Mesendoderm (in vitro differentiated cells): ENCODE results near the gene MICB.

Source experiments
- DNase-seq: peaks from one replicate; pipeline ENCODE4 v3.0.0; 2013
- H2AK5ac ChIP-seq: 2 replicates; pipeline ENCODE4 v1.6.1; 2013; ENCODE audit warnings: low read length, inconsistent platforms
- H2BK120ac ChIP-seq: 2 replicates; pipeline ENCODE4 v1.6.1; 2013; ENCODE audit warnings: low read depth, mild to moderate bottlenecking, low read length, moderate library complexity, mixed read lengths
- H2BK15ac ChIP-seq: replicated peaks from 2 replicates; pipeline ENCODE4 v1.6.1; 2013; ENCODE audit warnings: low read depth, mild to moderate bottlenecking, moderate library complexity
- H2BK5ac ChIP-seq: 2 replicates; pipeline ENCODE4 v1.6.1; 2013; ENCODE audit warnings: low read length, inconsistent platforms
- H3K18ac ChIP-seq: 2 replicates; pipeline ENCODE4 v1.6.1; 2013; ENCODE audit warnings: mild to moderate bottlenecking, low read length, mixed read lengths
- H3K23ac ChIP-seq: one replicate; pipeline ENCODE4 v1.6.1; 2013; ENCODE audit warnings: low read length
- H3K27ac ChIP-seq: 2 replicates; pipeline ENCODE4 v1.5.1; 2013; ENCODE audit warnings: low read depth, mild to moderate bottlenecking, inconsistent platforms, low read length, moderate library complexity
- H3K27me3 ChIP-seq: 2 replicates; pipeline ENCODE4 v1.6.1; 2013; ENCODE audit warnings: low read length, control low read depth, mild to moderate bottlenecking, inconsistent platforms; ENCODE audit not compliant: insufficient read depth, poor library complexity
- H3K36me3 ChIP-seq: 2 replicates; pipeline ENCODE4 v1.6.1; 2013; ENCODE audit warnings: low read length, inconsistent platforms; ENCODE audit not compliant: control insufficient read depth, insufficient read depth
- H3K4ac ChIP-seq: one replicate; pipeline ENCODE4 v1.6.1; 2013; ENCODE audit warnings: low read depth, mild to moderate bottlenecking, low read length, moderate library complexity
- H3K4me1 ChIP-seq: 2 replicates; pipeline ENCODE4 v1.6.1; 2013; ENCODE audit warnings: low read depth, low read length, inconsistent platforms; ENCODE audit not compliant: control insufficient read depth
- H3K4me2 ChIP-seq: 2 replicates; pipeline ENCODE4 v1.6.1; 2013; ENCODE audit warnings: low read length
- H3K4me3 ChIP-seq: 2 replicates; pipeline ENCODE4 v1.5.1; 2013; ENCODE audit warnings: mild to moderate bottlenecking, low read length
- H3K56ac ChIP-seq: one replicate; pipeline ENCODE4 v1.6.1; 2013; ENCODE audit warnings: low read length
- H3K79me1 ChIP-seq: 2 replicates; pipeline ENCODE4 v1.6.1; 2013; ENCODE audit warnings: low read length, inconsistent platforms
- H3K79me2 ChIP-seq: 2 replicates; pipeline ENCODE4 v1.6.1; 2013; ENCODE audit warnings: mild to moderate bottlenecking, low read length; ENCODE audit not compliant: control insufficient read depth, insufficient read depth
- H3K9ac ChIP-seq: 2 replicates; pipeline ENCODE4 v1.6.1; 2013; ENCODE audit warnings: low read length, inconsistent platforms
- H4K5ac ChIP-seq: one replicate; pipeline ENCODE4 v1.6.1; 2013; ENCODE audit warnings: low read length
- H4K8ac ChIP-seq: one replicate; pipeline ENCODE4 v1.6.1; 2013; ENCODE audit warnings: low read depth, mild to moderate bottlenecking, control low read depth, low read length, moderate library complexity
- WGBS: extraction: QIAGEN DNeasy Blood & Tissue Kit; methylation state at CpG from one replicate; pipeline ENCODE4 v1.1.7; 2013; ENCODE audit warnings: low lambda C conversion rate, missing lambda C conversion rate; ENCODE audit not compliant: insufficient coverage; ENCODE audit errors: extremely low coverage; 5-methylcytosine and 5-hydroxymethylcytosine counted together

The MICB gene

DNA sequence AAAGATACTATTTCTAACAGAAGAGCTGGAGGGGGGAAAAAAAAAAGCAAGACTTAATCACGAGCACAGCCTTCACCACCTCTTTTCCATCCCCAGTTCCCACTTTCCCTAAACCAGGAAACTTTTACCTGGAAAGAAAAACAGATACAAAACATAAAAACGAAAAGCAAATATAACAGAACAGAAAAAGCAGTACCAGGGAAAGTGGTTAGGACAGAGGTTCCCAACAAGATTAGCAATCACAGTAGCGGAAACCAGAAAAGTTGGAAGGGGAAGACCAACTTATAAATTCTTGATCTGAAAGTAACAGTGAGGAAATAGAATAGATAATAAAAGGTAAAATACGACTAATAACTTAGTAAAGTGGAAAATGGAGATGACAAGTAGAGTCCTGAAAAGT, 42.7 kb downstream of the MICB start:
- Histone ChIP-seq H2AK5ac (no peak overlapping the region), H3K4me3 (peak overlapping the region; percentile 48), H3K56ac (peak overlapping the region; percentile 82), H2BK120ac (no peak overlapping the region), H3K18ac (no peak overlapping the region), H3K23ac (no peak overlapping the region), H2BK5ac (no peak overlapping the region), H3K27me3 (no peaks in the 10 kb centered on the region), H3K27ac (no peak overlapping the region), H3K79me2 (peaks cover 54% of the 10 kb centered on the region), H3K36me3 (peaks cover 25% of the 10 kb centered on the region), H3K9ac (peak overlapping the region; percentile 80), H2BK15ac (no peak overlapping the region), H3K79me1 (peaks cover 12% of the 10 kb centered on the region), H3K4me2 (peak overlapping the region; percentile 43), H3K4me1 (peaks cover 5% of the 10 kb centered on the region), H4K8ac (no peak overlapping the region), H4K5ac (no peak overlapping the region), H3K4ac (no peak overlapping the region)
- DNase-seq, result no peak
- no CpG with 5 or more reads among the region's 4 CpGs for whole genome bisulfite sequencing

GRCh38 chr6:31541059-31541657, 43.2 kb downstream of the MICB start:
- H3K4me1 ChIP-seq, result peaks cover 5% of the 10 kb centered on the region
- peaks cover 20% of the 10 kb centered on the region for H3K36me3 ChIP-seq
- H3K79me2 ChIP-seq, result peaks cover 49% of the 10 kb centered on the region
- peak overlapping the region; percentile 48 for H3K4me3 ChIP-seq
- peak overlapping the region; percentile 82 for H3K56ac ChIP-seq
- peak overlapping the region; percentile 25 for H2AK5ac ChIP-seq
- H3K4ac ChIP-seq, result peak overlapping the region; percentile 74
- H2BK120ac ChIP-seq, result peak overlapping the region; percentile 47
- H3K23ac ChIP-seq, result no peak overlapping the region
- H4K5ac ChIP-seq, result peak overlapping the region; percentile 85
- H2BK15ac ChIP-seq, result no peak overlapping the region
- DNase-seq, result peak; percentile 80
- peak overlapping the region; percentile 16 for H4K8ac ChIP-seq
- H2BK5ac ChIP-seq, result peak overlapping the region; percentile 99
- H3K18ac ChIP-seq, result peak overlapping the region; percentile 88
- peak overlapping the region; percentile 80 for H3K9ac ChIP-seq
- H3K79me1 ChIP-seq, result peaks cover 10% of the 10 kb centered on the region
- H3K4me2 ChIP-seq, result peak overlapping the region; percentile 43
- no peaks in the 10 kb centered on the region for H3K27me3 ChIP-seq
- peak overlapping the region; percentile 79 for H3K27ac ChIP-seq
- WGBS, result no CpG with 5 or more reads among the region's 21 CpGs

DNA sequence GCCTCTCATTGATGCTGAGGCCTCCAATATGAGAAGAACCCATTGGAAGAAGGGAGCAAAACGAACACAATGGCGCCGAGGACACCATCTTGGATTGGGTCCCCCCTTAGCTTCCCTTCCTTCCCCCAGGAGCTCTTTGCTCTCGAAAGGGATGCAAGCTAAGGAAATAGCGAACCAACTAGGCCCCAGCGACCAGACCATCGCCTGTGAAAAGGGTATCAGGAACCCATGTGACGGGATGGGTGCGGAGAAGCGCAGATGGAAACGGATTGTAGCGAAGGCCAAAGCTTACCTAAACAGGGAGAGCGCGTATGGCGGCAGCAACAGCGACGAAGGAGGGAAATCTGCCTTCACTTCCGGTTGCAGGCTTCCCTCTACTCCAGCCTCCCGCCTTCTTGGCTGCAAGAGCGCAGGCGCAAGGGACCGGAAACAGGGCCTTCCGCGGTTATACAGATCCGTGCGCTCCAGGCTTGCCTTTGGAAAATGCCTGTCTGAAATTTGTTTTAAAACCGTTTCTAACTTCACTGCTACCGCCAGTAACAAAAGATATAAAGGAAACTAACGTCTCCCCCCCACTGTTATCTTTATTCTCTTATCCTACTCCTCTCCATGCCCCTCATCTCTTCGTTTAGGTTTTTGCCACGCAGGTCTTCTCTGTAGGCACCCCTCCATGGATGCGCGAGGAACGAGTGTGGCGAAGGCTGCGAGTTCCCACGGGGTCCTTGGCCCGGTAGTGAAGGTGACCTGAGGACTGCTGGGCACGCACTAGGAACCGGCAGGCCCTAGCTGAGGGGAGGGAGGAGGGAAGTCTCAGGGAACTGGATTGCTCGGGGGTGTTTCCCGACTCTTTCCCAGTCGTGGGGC, 43.9 kb downstream of the MICB start, which contains the start of gene DDX39B:
Gene DDX39B, minus strand, starts transcription at position 346 of the 864 bp plus-strand sequence. CDS start 1,471 bp downstream, outside the sequence.
- peak within 1 kb of the TSS; percentile 89 for H3K56ac ChIP-seq
- peak within 1 kb of the TSS; percentile 85 for H4K5ac ChIP-seq
- WGBS, result no CpG with 5 or more reads among the region's 43 CpGs
- H3K4ac ChIP-seq, result peak within 1 kb of the TSS; percentile 74
- H2BK5ac ChIP-seq, result peak within 1 kb of the TSS; percentile 99
- peak within 1 kb of the TSS; percentile 80 for H3K9ac ChIP-seq
- peak within 1 kb of the TSS; percentile 47 for H2BK120ac ChIP-seq
- H3K4me2 ChIP-seq, result peak within 1 kb of the TSS; percentile 43
- H3K18ac ChIP-seq, result peak within 1 kb of the TSS; percentile 88
- no peaks in the 10 kb centered on the region for H3K27me3 ChIP-seq
- peak within 1 kb of the TSS; percentile 79 for H3K27ac ChIP-seq
- peak; percentile 99 for DNase-seq
- H2AK5ac ChIP-seq, result peak within 1 kb of the TSS; percentile 25
- H3K79me1 ChIP-seq, result peaks cover 6% of the 10 kb centered on the region
- H3K4me1 ChIP-seq, result peaks cover 5% of the 10 kb centered on the region
- H3K36me3 ChIP-seq, result peaks cover 14% of the 10 kb centered on the region
- peak within 1 kb of the TSS; percentile 16 for H4K8ac ChIP-seq
- no peak within 1 kb of the TSS for H3K23ac ChIP-seq
- H3K4me3 ChIP-seq, result peak within 1 kb of the TSS; percentile 75
- H3K79me2 ChIP-seq, result peaks cover 42% of the 10 kb centered on the region
- no peak within 1 kb of the TSS for H2BK15ac ChIP-seq

DNA sequence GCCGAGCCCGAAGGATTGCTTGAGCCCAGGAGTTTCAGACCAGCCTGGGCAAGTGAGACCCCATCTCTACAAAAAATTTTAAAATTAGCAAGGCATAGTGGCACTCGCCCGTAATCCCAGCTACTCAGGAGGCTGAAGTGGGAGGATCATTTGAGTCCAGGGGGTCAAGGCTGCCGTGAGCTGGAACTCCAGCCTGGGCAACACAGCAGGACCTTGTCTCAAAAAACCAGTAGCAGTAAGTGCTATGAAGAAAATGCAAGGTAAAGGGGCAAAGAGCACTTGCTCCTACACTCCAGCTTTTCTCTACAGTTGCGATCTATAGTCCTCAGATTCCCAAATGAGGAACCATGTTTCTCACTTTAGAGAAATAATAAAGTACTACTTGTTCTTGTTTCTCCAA, 45.7 kb downstream of the MICB start:
- Histone ChIP-seq H2BK120ac (no peak overlapping the region), H3K23ac (no peak overlapping the region), H4K8ac (no peak overlapping the region), H3K56ac (no peak overlapping the region), H4K5ac (no peak overlapping the region), H3K4ac (no peak overlapping the region), H3K27ac (no peak overlapping the region), H3K36me3 (peaks cover 11% of the 10 kb centered on the region), H3K9ac (no peak overlapping the region), H3K4me1 (peaks cover 5% of the 10 kb centered on the region), H3K4me3 (no peak overlapping the region), H3K79me2 (peaks cover 31% of the 10 kb centered on the region), H3K18ac (no peak overlapping the region), H3K79me1 (peaks cover 9% of the 10 kb centered on the region), H2AK5ac (no peak overlapping the region), H3K27me3 (no peaks in the 10 kb centered on the region), H2BK15ac (no peak overlapping the region), H2BK5ac (no peak overlapping the region), H3K4me2 (no peak overlapping the region)
- DNase-seq, result no peak
- no CpG with 5 or more reads among the region's 6 CpGs for WGBS

DNA sequence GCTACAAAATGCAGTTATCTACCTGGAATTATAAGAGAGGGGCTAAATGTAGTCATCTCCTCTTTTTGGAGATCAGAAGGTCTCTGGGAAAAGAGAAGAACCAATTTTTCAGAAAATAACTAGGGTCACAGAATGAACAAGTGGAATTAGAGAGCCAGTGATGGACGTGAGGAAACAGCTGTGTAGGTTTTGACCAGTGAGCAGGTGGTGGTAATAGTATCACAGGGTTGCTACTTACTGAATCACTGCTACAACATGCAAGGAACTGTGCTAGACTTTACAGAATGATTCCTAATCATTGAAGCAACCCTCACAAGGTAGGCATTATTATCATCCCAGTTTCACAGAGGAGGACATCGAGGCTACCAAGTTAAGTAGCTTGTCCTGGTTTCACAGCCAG, 46.7 kb downstream of the MICB start:
- H2AK5ac ChIP-seq, result no peak overlapping the region
- no peak overlapping the region for H3K23ac ChIP-seq
- H3K4me2 ChIP-seq, result no peak overlapping the region
- no peaks in the 10 kb centered on the region for H3K27me3 ChIP-seq
- peaks cover 4% of the 10 kb centered on the region for H3K36me3 ChIP-seq
- no peak overlapping the region for H3K56ac ChIP-seq
- peaks cover 7% of the 10 kb centered on the region for H3K79me1 ChIP-seq
- peaks cover under 1% of the 10 kb centered on the region for H3K4me1 ChIP-seq
- no peak for DNase-seq
- H3K4me3 ChIP-seq, result no peak overlapping the region
- H2BK5ac ChIP-seq, result no peak overlapping the region
- no peak overlapping the region for H4K5ac ChIP-seq
- H2BK120ac ChIP-seq, result no peak overlapping the region
- no peak overlapping the region for H4K8ac ChIP-seq
- H3K79me2 ChIP-seq, result peaks cover 21% of the 10 kb centered on the region
- H3K18ac ChIP-seq, result no peak overlapping the region
- H2BK15ac ChIP-seq, result no peak overlapping the region
- H3K27ac ChIP-seq, result no peak overlapping the region
- H3K9ac ChIP-seq, result no peak overlapping the region
- no peak overlapping the region for H3K4ac ChIP-seq
- WGBS, result no CpG with 5 or more reads among the region's 2 CpGs
